ENCODE data around the gene CNR1. TPM values are rescaled to one million over a fixed set of nuclear protein-coding genes. Genes with fewer than 3 reads are reported as not detected.
A peak's percentile ranks its signal among the peaks of the same experiment; 100 is the strongest.

CNR1 gene
- total and polyA plus RNA-seq, 7 experiments from 2014 or later: not detected

GRCh38 chr6:88179692-88180091 is 13.5 kb upstream of the CNR1 start:
- H3K4me3 ChIP-seq (ENCODE audit: low read length): no peak overlapping the region
- H3K4me3 Mint-ChIP-seq: no peak overlapping the region
- H3K27ac Mint-ChIP-seq: no peak overlapping the region
- no peaks in the 10 kb centered on the region for H3K9me3 ChIP-seq (ENCODE audit: control insufficient read depth in 2 of 3, low read length in 3 of 3)
- H3K27me3 Mint-ChIP-seq: peaks cover 4 to 53% (median 43%) of the 10 kb centered on the region in 5 donors
- H3K36me3 Mint-ChIP-seq: peaks cover 0 to 7% (median 0%) of the 10 kb centered on the region in 5 donors
- ChIA-PET POLR2A (no interaction called here), CTCF (no interaction called here)
- no peak overlapping the region for H3K27ac ChIP-seq (ENCODE audit: low read depth, low read length)
- DNase-seq (no peak), ATAC-seq (no peak)
- no peaks in the 10 kb centered on the region for H3K27me3 ChIP-seq (ENCODE audit: control insufficient read depth in 2 of 2, insufficient read depth in 2 of 2, low read length in 2 of 2)
- no peaks in the 10 kb centered on the region for H3K4me1 ChIP-seq (ENCODE audit: control insufficient read depth in 2 of 2, insufficient read depth in 2 of 2, low read length in 2 of 2)
- peaks cover 0 to 12% (median 7%) of the 10 kb centered on the region in 11 donors for H3K9me3 Mint-ChIP-seq
- H3K4me1 Mint-ChIP-seq: no peaks in the 10 kb centered on the region
- intact Hi-C loops (cut with micrococcal nuclease): loop anchor here in 1 of 2 donors (5.0 kb wide), 1 partner anchor 607 kb away; no protein-coding TSS in a partner anchor
- H3K36me3 ChIP-seq (ENCODE audit: control insufficient read depth in 2 of 3, insufficient read depth in 3 of 3, low read length in 3 of 3): no peaks in the 10 kb centered on the region

DNA sequence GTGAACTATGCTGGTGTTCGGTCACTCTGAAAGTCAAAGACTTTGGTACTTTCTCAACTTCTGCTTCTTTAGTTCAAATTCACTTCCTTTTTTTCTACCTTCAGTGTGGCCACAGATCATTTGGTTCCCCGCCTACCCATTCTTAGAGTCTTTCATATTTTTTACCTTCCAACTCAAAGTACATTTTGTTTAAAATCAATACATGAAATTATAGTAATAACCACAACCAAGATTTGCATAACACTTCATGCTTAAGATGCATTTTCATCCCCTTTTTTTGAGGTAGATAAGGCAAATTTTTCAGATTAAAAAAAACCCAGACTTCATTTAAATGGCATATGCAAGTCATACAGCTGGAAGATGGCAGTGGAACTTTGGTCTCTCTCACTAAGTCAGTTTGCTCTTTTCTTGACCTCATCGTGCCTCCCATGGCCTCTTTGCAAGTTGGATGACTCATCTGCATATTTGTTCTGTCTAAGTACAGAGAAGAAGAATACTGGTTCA is 11.9 kb upstream of the CNR1 start:
- Mint-ChIP-seq H3K4me3 (no peak overlapping the region), H3K9me3 (peaks cover 0 to 9% (median 7%) of the 10 kb centered on the region in 11 donors), H3K27me3 (peaks cover 4 to 51% (median 45%) of the 10 kb centered on the region in 5 donors), H3K27ac (no peak overlapping the region), H3K36me3 (peaks cover 0 to 7% (median 0%) of the 10 kb centered on the region in 5 donors), H3K4me1 (no peaks in the 10 kb centered on the region)
- Histone ChIP-seq H3K36me3 (ENCODE audit: control insufficient read depth in 2 of 3, insufficient read depth in 3 of 3, low read length in 3 of 3) (no peaks in the 10 kb centered on the region), H3K27ac (ENCODE audit: low read depth, low read length) (no peak overlapping the region), H3K9me3 (ENCODE audit: control insufficient read depth in 2 of 3, low read length in 3 of 3) (no peaks in the 10 kb centered on the region), H3K4me1 (ENCODE audit: control insufficient read depth in 2 of 2, insufficient read depth in 2 of 2, low read length in 2 of 2) (no peaks in the 10 kb centered on the region), H3K4me3 (ENCODE audit: low read length) (no peak overlapping the region), H3K27me3 (ENCODE audit: control insufficient read depth in 2 of 2, insufficient read depth in 2 of 2, low read length in 2 of 2) (no peaks in the 10 kb centered on the region)
- POLR2A ChIA-PET: interaction anchor here (0.6 kb wide), 1 partner anchor 192 kb away, joined by 3 read pairs; no protein-coding TSS in a partner anchor
- ATAC-seq: no peak
- no peak for DNase-seq
- intact Hi-C loops (cut with micrococcal nuclease): loop anchor here in 1 of 2 donors (5.0 kb wide), 1 partner anchor 606 kb away; no protein-coding TSS in a partner anchor
- CTCF ChIA-PET: no interaction called here

DNA sequence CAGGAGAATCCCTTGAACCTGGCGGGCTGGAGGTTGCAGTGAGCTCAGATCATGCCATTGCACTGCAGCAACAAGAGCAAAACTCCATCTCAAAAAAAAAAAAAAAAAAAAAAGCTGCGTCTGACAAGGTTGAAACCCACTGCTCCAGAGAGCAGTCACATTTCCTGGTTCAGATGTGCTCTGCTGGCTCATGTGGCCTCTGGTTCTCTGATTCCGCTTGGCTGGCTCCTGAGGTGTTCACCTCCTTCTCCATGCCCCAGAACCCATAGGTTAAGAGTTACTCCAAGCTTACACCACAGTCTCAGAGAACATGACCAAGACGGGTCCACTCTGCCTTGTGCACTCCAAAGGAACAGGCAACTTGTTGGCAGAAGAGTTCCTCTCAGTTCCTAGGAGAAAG is 8.8 kb upstream of the CNR1 start:
- no peaks in the 10 kb centered on the region for H3K36me3 ChIP-seq (ENCODE audit: control insufficient read depth in 2 of 3, insufficient read depth in 3 of 3, low read length in 3 of 3)
- no peaks in the 10 kb centered on the region for H3K27me3 ChIP-seq (ENCODE audit: control insufficient read depth in 2 of 2, insufficient read depth in 2 of 2, low read length in 2 of 2)
- ChIA-PET CTCF (no interaction called here), POLR2A (no interaction called here)
- Mint-ChIP-seq H3K27ac (no peak overlapping the region), H3K4me3 (no peak overlapping the region), H3K27me3 (peaks cover 10 to 54% (median 46%) of the 10 kb centered on the region in 5 donors), H3K9me3 (peaks cover 0 to 7% (median 0%) of the 10 kb centered on the region in 11 donors), H3K4me1 (no peaks in the 10 kb centered on the region), H3K36me3 (no peaks in the 10 kb centered on the region)
- intact Hi-C loops (cut with micrococcal nuclease): loop anchor here in 1 of 2 donors (5.0 kb wide), 1 partner anchor 603 kb away; no protein-coding TSS in a partner anchor
- no peak overlapping the region for H3K4me3 ChIP-seq (ENCODE audit: low read length)
- DNase-seq (no peak), ATAC-seq (no peak)
- H3K4me1 ChIP-seq (ENCODE audit: control insufficient read depth in 2 of 2, insufficient read depth in 2 of 2, low read length in 2 of 2): no peaks in the 10 kb centered on the region
- no peaks in the 10 kb centered on the region for H3K9me3 ChIP-seq (ENCODE audit: control insufficient read depth in 2 of 3, low read length in 3 of 3)
- no peak overlapping the region for H3K27ac ChIP-seq (ENCODE audit: low read depth, low read length)

GRCh38 chr6:88171312-88171711 is 5.2 kb upstream of the CNR1 start:
- ChIA-PET POLR2A (no interaction called here), CTCF (no interaction called here)
- Mint-ChIP-seq H3K27ac (no peak overlapping the region), H3K4me3 (no peak overlapping the region), H3K9me3 (peaks cover 0 to 10% (median 0%) of the 10 kb centered on the region in 11 donors), H3K4me1 (peaks cover 0 to 8% (median 7%) of the 10 kb centered on the region in 7 donors), H3K36me3 (peaks cover 0 to 3% (median 0%) of the 10 kb centered on the region in 5 donors), H3K27me3 (peaks cover 40 to 68% (median 56%) of the 10 kb centered on the region in 5 donors)
- Histone ChIP-seq H3K4me1 (ENCODE audit: control insufficient read depth in 2 of 2, insufficient read depth in 2 of 2, low read length in 2 of 2) (no peaks in the 10 kb centered on the region), H3K9me3 (ENCODE audit: control insufficient read depth in 2 of 3, low read length in 3 of 3) (no peaks in the 10 kb centered on the region), H3K27ac (ENCODE audit: low read depth, low read length) (no peak overlapping the region), H3K36me3 (ENCODE audit: control insufficient read depth in 2 of 3, insufficient read depth in 3 of 3, low read length in 3 of 3) (no peaks in the 10 kb centered on the region), H3K4me3 (ENCODE audit: low read length) (no peak overlapping the region), H3K27me3 (ENCODE audit: control insufficient read depth in 2 of 2, insufficient read depth in 2 of 2, low read length in 2 of 2) (no peaks in the 10 kb centered on the region)
- ATAC-seq (no peak), DNase-seq (no peak)
- intact Hi-C loops (cut with micrococcal nuclease): no loop called here

DNA sequence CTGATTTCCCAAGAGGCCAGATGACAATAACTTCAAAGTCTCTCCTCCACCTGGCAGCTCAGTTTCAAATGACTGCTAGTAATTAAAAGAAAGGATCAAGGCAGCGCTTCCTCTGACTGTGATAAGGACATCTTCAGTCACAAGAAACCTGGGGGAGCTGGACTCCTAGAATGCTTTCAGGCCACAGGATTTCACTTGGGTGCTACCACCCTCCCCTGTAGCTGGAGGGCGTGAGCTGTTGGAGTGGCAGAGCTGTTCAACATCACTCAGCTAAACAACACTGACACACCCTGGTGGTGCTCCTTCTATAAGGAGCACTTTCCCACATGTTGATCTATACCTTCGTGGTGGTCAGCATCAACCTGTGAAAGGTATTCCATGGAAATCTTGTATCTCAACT is 2.2 kb upstream of the CNR1 start:
- peaks cover 0 to 4% (median 3%) of the 10 kb centered on the region in 5 donors for H3K36me3 Mint-ChIP-seq
- H3K27ac ChIP-seq (ENCODE audit: low read depth, low read length): no peak overlapping the region
- ATAC-seq (no peak), DNase-seq (no peak)
- peaks cover 5 to 19% (median 14%) of the 10 kb centered on the region in 7 donors for H3K4me1 Mint-ChIP-seq
- H3K36me3 ChIP-seq (ENCODE audit: control insufficient read depth in 2 of 3, insufficient read depth in 3 of 3, low read length in 3 of 3): no peaks in the 10 kb centered on the region
- H3K27ac Mint-ChIP-seq: no peak overlapping the region
- H3K4me3 Mint-ChIP-seq: peak overlapping the region in 6 of 10 donors; percentile 3 to 43 (median 22)
- no peak overlapping the region for H3K4me3 ChIP-seq (ENCODE audit: low read length)
- H3K9me3 ChIP-seq (ENCODE audit: control insufficient read depth in 2 of 3, low read length in 3 of 3): no peaks in the 10 kb centered on the region
- H3K27me3 ChIP-seq (ENCODE audit: control insufficient read depth in 2 of 2, insufficient read depth in 2 of 2, low read length in 2 of 2): peaks cover 0 to 4% of the 10 kb centered on the region in 2 donors
- H3K4me1 ChIP-seq (ENCODE audit: control insufficient read depth in 2 of 2, insufficient read depth in 2 of 2, low read length in 2 of 2): no peaks in the 10 kb centered on the region
- intact Hi-C loops (cut with micrococcal nuclease): loop anchor here in 1 of 2 donors (10.0 kb wide), 1 partner anchor 774 kb away; no protein-coding TSS in a partner anchor
- H3K9me3 Mint-ChIP-seq: peaks cover 0 to 10% (median 0%) of the 10 kb centered on the region in 11 donors
- ChIA-PET POLR2A (no interaction called here), CTCF (no interaction called here)
- H3K27me3 Mint-ChIP-seq: peaks cover 62 to 74% (median 71%) of the 10 kb centered on the region in 5 donors

GRCh38 chr6:88167352-88167937 is 1.3 kb upstream of the CNR1 start:
- H3K9me3 ChIP-seq (ENCODE audit: control insufficient read depth in 2 of 3, low read length in 3 of 3): no peaks in the 10 kb centered on the region
- ATAC-seq (peak; percentile 13), DNase-seq (no peak)
- H3K9me3 Mint-ChIP-seq: peaks cover 0 to 10% (median 0%) of the 10 kb centered on the region in 11 donors
- H3K27me3 ChIP-seq (ENCODE audit: control insufficient read depth in 2 of 2, insufficient read depth in 2 of 2, low read length in 2 of 2): peaks cover 0 to 4% of the 10 kb centered on the region in 2 donors
- intact Hi-C loops (cut with micrococcal nuclease): loop anchor here in 1 of 2 donors (10.0 kb wide), 1 partner anchor 773 kb away; no protein-coding TSS in a partner anchor
- no peaks in the 10 kb centered on the region for H3K36me3 ChIP-seq (ENCODE audit: control insufficient read depth in 2 of 3, insufficient read depth in 3 of 3, low read length in 3 of 3)
- peaks cover 0 to 4% (median 3%) of the 10 kb centered on the region in 5 donors for H3K36me3 Mint-ChIP-seq
- no peak overlapping the region for H3K4me3 ChIP-seq (ENCODE audit: low read length)
- H3K27me3 Mint-ChIP-seq: peaks cover 66 to 74% (median 67%) of the 10 kb centered on the region in 5 donors
- H3K4me1 ChIP-seq (ENCODE audit: control insufficient read depth in 2 of 2, insufficient read depth in 2 of 2, low read length in 2 of 2): no peaks in the 10 kb centered on the region
- no peak overlapping the region for H3K27ac ChIP-seq (ENCODE audit: low read depth, low read length)
- peaks cover 5 to 19% (median 14%) of the 10 kb centered on the region in 7 donors for H3K4me1 Mint-ChIP-seq
- peak overlapping the region; percentile 36 to 79 (median 64) for H3K4me3 Mint-ChIP-seq
- H3K27ac Mint-ChIP-seq: peak overlapping the region in 1 of 9 donors; percentile 34
- ChIA-PET CTCF (no interaction called here), POLR2A (no interaction called here)

Measured in naive thymus-derived CD4-positive, alpha-beta T cell (primary cell).